ENCODE results near the gene NIT1.

NIT1 gene

GRCh38 chr1:161117759-161118581, at the start of gene NIT1, which contains the start of gene PFDN2:
TSS of gene NIT1 (plus strand) at chr1:161118105. CDS start at chr1:161118177, 72 bp downstream.
TSS of gene PFDN2 (minus strand) at chr1:161118037. CDS start at chr1:161118026, 11 bp downstream.
- DNase-seq, result peak; percentile 81

- peak; percentile 74 for DNase-seq
Measured at GRCh38 chr1:161068306-161069234, 49.3 kb upstream of the NIT1 start.

GRCh38 chr1:161069241-161069640, 48.7 kb upstream of the NIT1 start:
- no peak for DNase-seq

GRCh38 chr1:161069731-161070270, 48.1 kb upstream of the NIT1 start, which contains the start of gene ARHGAP30:
TSS of gene ARHGAP30 (minus strand) at chr1:161069891. CDS start at chr1:161069624, 267 bp downstream.
- DNase-seq, result peak; percentile 74

- DNase-seq, result no peak
Measured at GRCh38 chr1:161070761-161071160, 47.1 kb upstream of the NIT1 start.

GRCh38 chr1:161071886-161072371, 46.0 kb upstream of the NIT1 start:
- peak; percentile 70 for DNase-seq

- DNase-seq, result no peak
Measured at GRCh38 chr1:161072751-161073449, 45.0 kb upstream of the NIT1 start.

GRCh38 chr1:161073474-161074121, 44.3 kb upstream of the NIT1 start:
- no peak for DNase-seq

GRCh38 chr1:161074676-161075368, 43.1 kb upstream of the NIT1 start:
- no peak for DNase-seq

GRCh38 chr1:161076410-161076809, 41.5 kb upstream of the NIT1 start:
- DNase-seq, result no peak

GRCh38 chr1:161077426-161077825, 40.5 kb upstream of the NIT1 start:
- no peak for DNase-seq

- DNase-seq, result no peak
Measured at GRCh38 chr1:161079436-161080110, 38.3 kb upstream of the NIT1 start.

GRCh38 chr1:161080441-161081405, 37.2 kb upstream of the NIT1 start:
- DNase-seq, result no peak

- DNase-seq, result no peak
Measured at GRCh38 chr1:161081519-161081918, 36.4 kb upstream of the NIT1 start.

- DNase-seq, result no peak
Measured at GRCh38 chr1:161082483-161082882, 35.4 kb upstream of the NIT1 start.

- DNase-seq, result no peak
Measured at GRCh38 chr1:161082996-161083747, 34.7 kb upstream of the NIT1 start.

GRCh38 chr1:161083748-161084596, 33.9 kb upstream of the NIT1 start:
- DNase-seq, result no peak

- no peak for DNase-seq
Measured at GRCh38 chr1:161084597-161084988, 33.3 kb upstream of the NIT1 start.

Data from hematopoietic multipotent progenitor cell treated with erythropoietin and hydrocortisone succinate and interleukin-3 and kit ligand, for 8 days (in vitro differentiated cells).